Pancreas (tissue), 10 donors: ENCODE measurements around the gene IER3. TPM values are rescaled to one million over a fixed set of nuclear protein-coding genes. Genes with fewer than 3 reads are reported as not detected.
A peak's percentile ranks its signal among the peaks of the same experiment; 100 is the strongest.

ENCODE experiments used
- ATAC-seq, 4 donors: fragments of 200-7000 bp; cut with Tn5 transposase; one replicate each; pipeline versions ENCODE4 v1.8.0 to v1.9.1; 2020; ENCODE audit warnings: mild to moderate bottlenecking in 4 of 4, moderate library complexity in 4 of 4
- DNase-seq, 6 donors: peaks; one replicate each; pipeline ENCODE4 v3.0.0-alpha.2; 2020
- FAIRE-seq: peaks from 2 replicates; lab custom pipeline; 2012; peaks lifted over from hg19 to GRCh38; lab: Jason Lieb, UNC
- H3K27ac ChIP-seq, 4 donors: fragments of 200-600 bp; sonication (generic); 1 replicate in 3 of 4; 2 replicates in 1 of 4; pipeline versions ENCODE4 v1.5.0 to v1.8.0; 2020
- H3K27me3 ChIP-seq, 4 donors: fragments of 200-600 bp; one replicate each; pipeline ENCODE4 v1.8.0; 2021
- H3K36me3 ChIP-seq, 3 donors: fragments of 200-600 bp; sonication (generic) in 1 of 3; one replicate each; pipeline versions ENCODE4 v1.5.0 to v1.8.0; 2020 to 2021
- H3K4me1 ChIP-seq, 3 donors: fragments of 200-600 bp; one replicate each; pipeline ENCODE4 v1.8.0; 2021
- H3K4me3 ChIP-seq, 4 donors: fragments of 200-600 bp; sonication (generic) in 2 of 4; one replicate each; pipeline versions ENCODE4 v1.5.0 to v1.8.0; 2020 to 2021
- H3K9me3 ChIP-seq, 4 donors: fragments of 200-600 bp; one replicate each; pipeline ENCODE4 v1.8.0; 2021
- WGBS, 2 donors: extraction: QIAGEN DNeasy Blood & Tissue Kit; methylation state at CpG; one replicate each; pipeline ENCODE4 v1.1.7; 2013; 5-methylcytosine and 5-hydroxymethylcytosine counted together
- intact Hi-C, 3 donors: fragments of 100-400 bp; cut with DNase I; formaldehyde crosslinking; loops; one replicate each; pipeline versions ENCODE4 v1.11.1 to v1.14.2; 2022
- polyA plus RNA-seq, 2 donors: library from polyadenylated mRNA; stranded (reverse); fragments of 200-250 nt; gene quantifications; one replicate each; pipeline ENCODE4 v1.2.3, GENCODE V29; 2013
- total RNA-seq, 6 donors: library from RNA; stranded (reverse); fragmentation: NEBNext Ultra II Directional in 4 of 6; extraction: Animal tissue kit (Norgen Biotek cat#: 25700) in 4 of 6; gene quantifications; one replicate each; pipeline versions ENCODE4 v1.2.1 to v1.2.4, GENCODE V29; 2021 to 2023
- TF ChIP-seq, protein P1 (sequence below), 4 donors: fragments of 200-600 bp; sonication (generic) in 3 of 4; IDR thresholded peaks; one replicate each; pipeline versions ENCODE4 v1.5.0 to v1.8.0; 2021; ENCODE audit warnings: antibody characterized with exemption in 4 of 4
- donor health status: healthy with polysubstance abuse.
- donor health status: DM: no; HTN: no; CAD: no; lungs with moderate emphysema.
- donor health status: DM: no; HTN: no; CAD: no.
- donor health status: control.
- donor health status: control.
- donor health status: Bipolar disorder and iron deficiency.
- donor health status: DM: yes; HTN: yes; CAD: no.
- donor health status: DM: no; HTN: no; CAD: no.
- donor health status: DM: no; HTN: no; CAD: no.
- donor health status: DM: yes; HTN: yes; CAD: no.

The IER3 gene
- total and polyA plus RNA-seq, 8 donors = 23.0 to 174 (median 48.8) TPM

DNA sequence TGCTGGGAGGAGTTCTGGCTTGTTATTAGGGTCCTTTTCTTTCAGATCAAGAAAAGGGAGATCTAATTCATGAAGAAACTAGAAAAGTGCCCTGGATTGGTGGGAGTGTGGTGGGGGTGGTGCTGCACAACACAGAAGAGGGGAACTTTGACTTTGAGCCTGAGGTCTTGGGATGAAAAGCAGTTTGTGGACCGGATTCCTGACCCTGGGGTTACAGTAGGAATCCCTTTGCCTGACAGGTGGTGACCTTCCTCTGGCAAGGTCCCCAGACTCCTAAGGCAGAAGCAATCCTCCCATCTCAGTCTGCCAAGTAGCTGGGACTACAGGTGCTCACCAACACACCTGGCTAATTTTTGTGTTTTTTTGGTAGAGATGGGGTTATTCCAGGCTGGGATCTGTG lies 45.3 kb upstream of the IER3 start:
- intact Hi-C loops = no loop called here
- no peak for FAIRE-seq
- no peak for DNase-seq
- Histone ChIP-seq H3K4me1 (no peaks in the 10 kb centered on the region), H3K27ac (no peak overlapping the region), H3K9me3 (no peaks in the 10 kb centered on the region), H3K27me3 (no peaks in the 10 kb centered on the region), H3K4me3 (no peak overlapping the region), H3K36me3 (no peaks in the 10 kb centered on the region)
- TF ChIP-seq, protein P1, sequence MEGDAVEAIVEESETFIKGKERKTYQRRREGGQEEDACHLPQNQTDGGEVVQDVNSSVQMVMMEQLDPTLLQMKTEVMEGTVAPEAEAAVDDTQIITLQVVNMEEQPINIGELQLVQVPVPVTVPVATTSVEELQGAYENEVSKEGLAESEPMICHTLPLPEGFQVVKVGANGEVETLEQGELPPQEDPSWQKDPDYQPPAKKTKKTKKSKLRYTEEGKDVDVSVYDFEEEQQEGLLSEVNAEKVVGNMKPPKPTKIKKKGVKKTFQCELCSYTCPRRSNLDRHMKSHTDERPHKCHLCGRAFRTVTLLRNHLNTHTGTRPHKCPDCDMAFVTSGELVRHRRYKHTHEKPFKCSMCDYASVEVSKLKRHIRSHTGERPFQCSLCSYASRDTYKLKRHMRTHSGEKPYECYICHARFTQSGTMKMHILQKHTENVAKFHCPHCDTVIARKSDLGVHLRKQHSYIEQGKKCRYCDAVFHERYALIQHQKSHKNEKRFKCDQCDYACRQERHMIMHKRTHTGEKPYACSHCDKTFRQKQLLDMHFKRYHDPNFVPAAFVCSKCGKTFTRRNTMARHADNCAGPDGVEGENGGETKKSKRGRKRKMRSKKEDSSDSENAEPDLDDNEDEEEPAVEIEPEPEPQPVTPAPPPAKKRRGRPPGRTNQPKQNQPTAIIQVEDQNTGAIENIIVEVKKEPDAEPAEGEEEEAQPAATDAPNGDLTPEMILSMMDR (IDR thresholded peaks at IDR 0.05) = no peak
- WGBS, 2 donors = 13 to 25% methylated on average over 1 of the region's 1 CpG
- no peak for ATAC-seq

DNA sequence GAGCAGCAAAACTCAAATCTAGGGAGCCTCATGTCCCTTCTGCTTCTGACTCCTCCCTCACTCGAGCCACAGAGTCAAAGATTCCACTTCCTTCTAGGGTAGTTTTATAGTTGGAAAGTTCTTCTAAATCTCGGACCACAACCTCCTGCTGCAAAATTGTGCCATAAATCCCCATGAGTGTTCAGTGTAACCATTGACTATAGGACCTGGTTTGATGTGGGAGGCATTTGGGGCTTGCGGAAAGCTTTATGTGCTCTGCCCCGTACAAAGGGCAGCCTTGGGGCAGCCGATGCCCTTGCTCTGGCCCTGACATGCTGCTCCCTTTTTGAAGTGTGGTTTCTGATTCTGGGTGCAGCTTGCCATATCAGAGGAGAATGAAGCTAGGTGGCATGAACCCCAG lies 43.6 kb upstream of the IER3 start:
- no peaks in the 10 kb centered on the region for H3K36me3 ChIP-seq
- TF ChIP-seq, protein P1 (IDR thresholded peaks at IDR 0.05) = no peak
- peaks cover 0 to 5% (median under 1%) of the 10 kb centered on the region in 3 donors for H3K4me1 ChIP-seq
- H3K4me3 ChIP-seq = no peak overlapping the region
- 71 to 80% methylated on average over 5 of the region's 5 CpGs for WGBS, 2 donors
- no peak for FAIRE-seq
- ATAC-seq = peak in 2 of 4 donors; percentile 21 to 57
- no peaks in the 10 kb centered on the region for H3K9me3 ChIP-seq
- peak overlapping the region in 1 of 4 donors; percentile 28 for H3K27ac ChIP-seq
- H3K27me3 ChIP-seq = no peaks in the 10 kb centered on the region
- intact Hi-C loops = no loop called here
- DNase-seq = no peak

DNA sequence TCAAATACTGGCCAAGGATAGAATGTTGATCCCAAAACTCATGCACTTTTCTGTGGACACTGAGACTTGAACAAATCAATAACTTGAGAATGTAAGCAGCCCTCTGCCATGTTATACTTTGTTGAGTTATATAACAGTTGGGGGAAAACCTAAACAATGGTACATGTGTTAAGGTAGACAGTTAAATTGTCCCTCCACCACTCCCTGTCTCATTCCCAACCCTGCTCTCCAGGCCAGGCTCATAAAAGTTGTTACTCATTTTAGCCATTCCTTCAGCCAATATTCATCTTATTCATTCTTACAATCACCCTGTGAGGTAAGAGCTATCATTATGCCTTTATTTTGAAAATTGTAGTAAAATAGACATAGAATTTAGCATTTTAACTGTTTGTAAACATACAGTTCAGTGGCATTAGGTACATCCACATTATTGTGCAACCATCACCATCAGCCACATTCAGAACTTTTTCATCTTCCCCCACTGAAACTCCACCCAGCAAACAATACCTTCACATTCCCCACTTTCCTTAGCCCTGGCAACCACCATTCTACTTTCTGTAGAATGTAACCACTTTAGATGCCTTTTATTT lies 38.2 kb upstream of the IER3 start:
- H3K36me3 ChIP-seq = no peaks in the 10 kb centered on the region
- peak overlapping the region; percentile 81 to 96 (median 84) for H3K27ac ChIP-seq
- no peaks in the 10 kb centered on the region for H3K9me3 ChIP-seq
- peak; percentile 5 to 13 (median 9) for ATAC-seq
- DNase-seq = no peak
- peaks cover 32 to 53% (median 39%) of the 10 kb centered on the region in 3 donors for H3K4me1 ChIP-seq
- TF ChIP-seq, protein P1 (IDR thresholded peaks at IDR 0.05) = no peak
- intact Hi-C loops = no loop called here
- no peaks in the 10 kb centered on the region for H3K27me3 ChIP-seq
- FAIRE-seq = no peak
- no peak overlapping the region for H3K4me3 ChIP-seq

DNA sequence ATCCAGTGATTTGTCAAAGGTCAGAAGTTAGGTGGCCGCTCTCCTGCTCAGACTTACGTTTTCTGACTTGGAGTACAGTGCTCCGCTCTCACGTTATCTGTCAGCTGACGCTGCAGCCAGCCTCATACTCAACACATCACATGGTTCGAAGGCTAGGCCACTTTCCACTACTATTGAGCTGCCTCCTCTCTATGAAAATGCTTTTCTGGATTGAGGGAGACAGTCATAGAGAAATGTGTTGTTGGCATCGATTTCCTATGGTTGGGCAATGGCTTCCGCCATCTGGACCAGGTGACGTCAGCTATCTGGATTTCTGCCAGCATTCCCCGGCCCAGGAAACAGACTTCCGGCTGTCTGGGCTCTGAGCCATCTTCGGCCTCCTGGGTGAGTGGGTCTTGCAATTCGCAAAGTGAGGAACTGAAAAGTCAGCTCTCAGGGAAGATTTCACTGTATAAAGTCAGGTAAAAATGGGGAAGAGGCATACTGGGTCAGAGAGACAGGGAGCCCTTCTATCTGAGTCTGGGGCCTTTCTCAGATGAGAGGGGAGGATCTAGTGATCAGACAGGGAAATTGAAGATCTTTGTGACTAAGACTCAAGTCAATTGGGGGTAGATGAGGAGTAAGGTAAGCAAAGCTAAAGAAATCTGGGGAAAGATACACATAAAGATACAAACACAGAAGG lies 37.5 kb upstream of the IER3 start:
- Histone ChIP-seq H3K9me3 (no peaks in the 10 kb centered on the region), H3K27ac (peak overlapping the region; percentile 81 to 96 (median 84)), H3K36me3 (no peaks in the 10 kb centered on the region), H3K4me3 (peak overlapping the region in 2 of 4 donors; percentile 2 to 8), H3K4me1 (peaks cover 32 to 55% (median 39%) of the 10 kb centered on the region in 3 donors), H3K27me3 (no peaks in the 10 kb centered on the region)
- intact Hi-C loops = no loop called here
- peak; percentile 78 to 89 (median 87) for ATAC-seq
- TF ChIP-seq, protein P1 (IDR thresholded peaks at IDR 0.05) = no peak
- DNase-seq = peak; percentile 97 to 100 (median 98)
- WGBS, 2 donors = 3 to 4% methylated on average over 13 of the region's 13 CpGs
- peak; percentile 83 for FAIRE-seq

DNA sequence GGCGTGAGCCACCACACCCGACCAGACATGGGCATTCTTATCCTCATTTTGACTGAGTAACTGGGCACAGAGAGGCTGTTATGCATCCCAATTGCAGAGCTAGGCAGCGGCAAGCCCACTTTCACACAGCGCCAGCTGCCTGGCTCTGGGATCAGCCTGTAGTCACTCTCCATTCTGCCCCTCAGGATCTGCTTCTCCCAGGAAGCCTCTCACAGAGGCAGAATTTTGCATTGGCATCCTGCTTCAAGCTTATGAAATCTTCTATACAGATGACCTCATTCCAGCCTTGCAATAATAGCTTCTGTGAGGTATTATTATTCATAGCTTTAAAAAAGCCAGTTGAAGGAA lies 37.0 kb upstream of the IER3 start:
- H3K4me1 ChIP-seq = peaks cover 32 to 55% (median 39%) of the 10 kb centered on the region in 3 donors
- ATAC-seq = peak in 2 of 4 donors; percentile 31 to 52
- FAIRE-seq = no peak
- intact Hi-C loops = no loop called here
- no peaks in the 10 kb centered on the region for H3K27me3 ChIP-seq
- H3K36me3 ChIP-seq = no peaks in the 10 kb centered on the region
- no peak for DNase-seq
- peak overlapping the region; percentile 81 to 96 (median 84) for H3K27ac ChIP-seq
- H3K4me3 ChIP-seq = peak overlapping the region in 2 of 4 donors; percentile 2 to 8
- WGBS, 2 donors = 78 to 82% methylated on average over 4 of the region's 4 CpGs
- no peaks in the 10 kb centered on the region for H3K9me3 ChIP-seq
- TF ChIP-seq, protein P1 (IDR thresholded peaks at IDR 0.05) = no peak
